ENCODE results near the gene GCN1. TPM values are rescaled to one million over a fixed set of nuclear protein-coding genes. Genes with fewer than 3 reads are reported as not detected.

GCN1 gene
- total RNA-seq, 2 donors from 2014 or later, result 39.7 to 83.1 TPM

DNA sequence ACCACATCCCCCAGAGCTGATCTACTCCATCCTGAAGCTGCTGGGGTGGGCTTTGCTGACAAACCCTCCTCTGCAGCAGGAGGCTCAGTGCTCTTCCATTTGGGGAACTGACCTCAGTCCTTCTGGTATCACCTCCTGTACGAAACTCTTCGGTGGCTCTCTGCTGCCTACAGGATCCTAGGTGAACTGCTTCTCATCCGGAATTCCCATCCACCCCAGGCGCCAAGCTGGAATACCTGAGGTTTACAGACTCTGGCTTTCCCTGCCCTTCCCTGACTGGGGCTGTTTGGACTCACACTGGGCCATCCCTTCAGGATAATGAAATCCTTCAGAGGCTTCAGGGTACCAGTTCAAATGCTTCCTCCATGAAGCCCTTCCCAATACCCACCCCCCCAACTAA is 26.2 kb downstream of the GCN1 start:
- ATAC-seq (no peak), DNase-seq (no peak)
- no peak overlapping the region for H3K4me3 ChIP-seq
- H3K9me3 ChIP-seq, result no peaks in the 10 kb centered on the region
- H3K36me3 ChIP-seq (replicated peaks in 1 of 2; ENCODE audit: insufficient read depth in 1 of 2, low read depth in 2 of 2), result peaks cover 12 to 30% of the 10 kb centered on the region in 2 donors
- intact Hi-C loops (cut with DNase I), result no loop called here
- no peaks in the 10 kb centered on the region for H3K27me3 ChIP-seq
- H3K4me1 ChIP-seq, result no peaks in the 10 kb centered on the region
- TF ChIP-seq, protein P1, sequence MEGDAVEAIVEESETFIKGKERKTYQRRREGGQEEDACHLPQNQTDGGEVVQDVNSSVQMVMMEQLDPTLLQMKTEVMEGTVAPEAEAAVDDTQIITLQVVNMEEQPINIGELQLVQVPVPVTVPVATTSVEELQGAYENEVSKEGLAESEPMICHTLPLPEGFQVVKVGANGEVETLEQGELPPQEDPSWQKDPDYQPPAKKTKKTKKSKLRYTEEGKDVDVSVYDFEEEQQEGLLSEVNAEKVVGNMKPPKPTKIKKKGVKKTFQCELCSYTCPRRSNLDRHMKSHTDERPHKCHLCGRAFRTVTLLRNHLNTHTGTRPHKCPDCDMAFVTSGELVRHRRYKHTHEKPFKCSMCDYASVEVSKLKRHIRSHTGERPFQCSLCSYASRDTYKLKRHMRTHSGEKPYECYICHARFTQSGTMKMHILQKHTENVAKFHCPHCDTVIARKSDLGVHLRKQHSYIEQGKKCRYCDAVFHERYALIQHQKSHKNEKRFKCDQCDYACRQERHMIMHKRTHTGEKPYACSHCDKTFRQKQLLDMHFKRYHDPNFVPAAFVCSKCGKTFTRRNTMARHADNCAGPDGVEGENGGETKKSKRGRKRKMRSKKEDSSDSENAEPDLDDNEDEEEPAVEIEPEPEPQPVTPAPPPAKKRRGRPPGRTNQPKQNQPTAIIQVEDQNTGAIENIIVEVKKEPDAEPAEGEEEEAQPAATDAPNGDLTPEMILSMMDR (IDR thresholded peaks at IDR 0.05), result no peak
- no peak for TF ChIP-seq POLR2A (IDR thresholded peaks at IDR 0.05)
- no peak overlapping the region for H3K27ac ChIP-seq
- WGBS, 2 donors, result 91 to 97% methylated on average over 4 of the region's 4 CpGs

- H3K27me3 ChIP-seq, result no peaks in the 10 kb centered on the region
- no peaks in the 10 kb centered on the region for H3K4me1 ChIP-seq
- H3K9me3 ChIP-seq, result no peaks in the 10 kb centered on the region
- peaks cover 12 to 38% of the 10 kb centered on the region in 2 donors for H3K36me3 ChIP-seq (replicated peaks in 1 of 2; ENCODE audit: insufficient read depth in 1 of 2, low read depth in 2 of 2)
- H3K27ac ChIP-seq, result no peak overlapping the region
- H3K4me3 ChIP-seq, result no peak overlapping the region
- intact Hi-C loops (cut with DNase I), result no loop called here
- TF ChIP-seq, protein P1 (IDR thresholded peaks at IDR 0.05), result no peak
- no peak for TF ChIP-seq POLR2A (IDR thresholded peaks at IDR 0.05)
- WGBS, 2 donors, result 88 to 90% methylated on average over 6 of the region's 6 CpGs
- no peak for DNase-seq
- ATAC-seq, result no peak
Measured at GRCh38 chr12:120167529-120168095, 26.9 kb downstream of the GCN1 start.

GRCh38 chr12:120164293-120164692 is 30.2 kb downstream of the GCN1 start:
- Histone ChIP-seq H3K27ac (no peak overlapping the region), H3K27me3 (no peaks in the 10 kb centered on the region), H3K4me1 (no peaks in the 10 kb centered on the region), H3K9me3 (no peaks in the 10 kb centered on the region), H3K4me3 (no peak overlapping the region), H3K36me3 (replicated peaks in 1 of 2; ENCODE audit: insufficient read depth in 1 of 2, low read depth in 2 of 2) (peaks cover 11 to 51% of the 10 kb centered on the region in 2 donors)
- intact Hi-C loops (cut with DNase I), result no loop called here
- DNase-seq, result no peak
- ATAC-seq, result no peak
- WGBS, 2 donors, result 91 to 93% methylated on average over 5 to 11 of the region's 11 CpGs
- TF ChIP-seq POLR2A (IDR thresholded peaks at IDR 0.05), result no peak
- TF ChIP-seq, protein P1 (IDR thresholded peaks at IDR 0.05), result no peak

GRCh38 chr12:120162763-120163162 is 31.8 kb downstream of the GCN1 start:
- intact Hi-C loops (cut with DNase I), result no loop called here
- no peak for ATAC-seq
- H3K9me3 ChIP-seq, result no peaks in the 10 kb centered on the region
- no peak for DNase-seq
- no peaks in the 10 kb centered on the region for H3K27me3 ChIP-seq
- WGBS, 2 donors, result 76 to 81% methylated on average over 5 to 8 of the region's 8 CpGs
- TF ChIP-seq POLR2A (IDR thresholded peaks at IDR 0.05), result no peak
- TF ChIP-seq, protein P1 (IDR thresholded peaks at IDR 0.05), result no peak
- H3K36me3 ChIP-seq (replicated peaks in 1 of 2; ENCODE audit: insufficient read depth in 1 of 2, low read depth in 2 of 2), result peaks cover 19 to 52% of the 10 kb centered on the region in 2 donors
- no peak overlapping the region for H3K4me3 ChIP-seq
- H3K27ac ChIP-seq, result no peak overlapping the region
- H3K4me1 ChIP-seq, result no peaks in the 10 kb centered on the region

DNA sequence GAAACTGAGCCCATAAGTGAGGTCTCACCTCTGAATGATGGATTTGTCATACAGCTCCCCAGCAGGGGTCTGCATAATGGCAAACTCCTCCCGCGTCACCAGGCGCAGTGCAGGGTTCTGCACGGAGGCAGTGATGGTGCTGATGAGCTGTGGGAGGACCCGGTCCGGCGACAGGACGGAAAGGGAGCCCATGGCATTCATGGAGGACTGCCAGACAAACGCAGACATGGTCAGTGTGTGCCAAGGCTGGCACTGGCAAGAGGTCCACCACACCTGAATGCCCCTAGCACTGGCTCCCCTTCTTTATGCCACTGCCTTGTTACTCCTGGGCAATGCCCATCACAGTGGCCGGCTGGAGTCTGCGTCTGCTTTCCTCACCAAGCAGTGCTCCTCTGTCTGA is 32.7 kb downstream of the GCN1 start:
- Histone ChIP-seq H3K9me3 (no peaks in the 10 kb centered on the region), H3K4me1 (no peaks in the 10 kb centered on the region), H3K4me3 (no peak overlapping the region), H3K27me3 (no peaks in the 10 kb centered on the region), H3K27ac (no peak overlapping the region), H3K36me3 (replicated peaks in 1 of 2; ENCODE audit: insufficient read depth in 1 of 2, low read depth in 2 of 2) (peaks cover 22 to 60% of the 10 kb centered on the region in 2 donors)
- intact Hi-C loops (cut with DNase I), result no loop called here
- no peak for TF ChIP-seq POLR2A (IDR thresholded peaks at IDR 0.05)
- TF ChIP-seq, protein P1 (IDR thresholded peaks at IDR 0.05), result no peak
- WGBS, 2 donors, result 90 to 94% methylated on average over 10 to 11 of the region's 11 CpGs
- DNase-seq (no peak), ATAC-seq (no peak)

Measured in body of pancreas (tissue), 4 donors.